ENCODE data around the gene ANKS1B. TPM values are rescaled to one million over a fixed set of nuclear protein-coding genes. Genes with fewer than 3 reads are reported as not detected.
"Not testable (repeated sequence)": the region's sequence is repeated elsewhere in the genome, so short reads cannot be mapped to it uniquely, and the experiment has no call there.

The ANKS1B gene
- total and polyA plus RNA-seq, 10 of the 15 experiments (the other 5 are each of a cell fraction or from before 2014, with no cell fraction given): 0.16 to 1.3 (median 0.82) TPM; not detected in 7

- TF ChIP-seq SPI1 (IDR thresholded peaks at IDR 0.05; ENCODE audit: borderline replicate concordance, insufficient read depth, low read depth, low read length): no peak
- no peak for TF ChIP-seq JUNB (IDR thresholded peaks at IDR 0.05)
These were observed 388.0 kb downstream of the ANKS1B start (continued) for GRCh38 chr12:99596762-99597161.

- WGBS (ENCODE audit: insufficient coverage, insufficient replicate concordance, low lambda C conversion rate, missing lambda C conversion rate): 38% methylated on average over 1 of the region's 1 CpG
These were observed 407.6 kb downstream of the ANKS1B start for GRCh38 chr12:99577125-99577524.

GRCh38 chr12:99573980-99574379, 410.8 kb downstream of the ANKS1B start:
- ATAC-seq: no peak
- DNase-seq (ENCODE audit: low read depth, low spot score): no peak
- ChIA-PET CTCF (no interaction called here), SMC1A (ENCODE audit: uncharacterized antibody, unreplicated experiment) (no interaction called here), POLR2A (no interaction called here), RAD21 (ENCODE audit: unreplicated experiment) (no interaction called here)
- no peaks in the 10 kb centered on the region for H3K4me1 ChIP-seq (ENCODE audit: control insufficient read depth, insufficient read depth, low read length)
- H3K36me3 ChIP-seq (ENCODE audit: control insufficient read depth in 2 of 2, insufficient read depth in 2 of 2, low read length in 1 of 2): no peaks in the 10 kb centered on the region
- H3K27ac ChIP-seq (ENCODE audit: control insufficient read depth, insufficient read depth): no peak overlapping the region
- no peaks in the 10 kb centered on the region for H3K27me3 ChIP-seq (replicated peaks in 1 of 2; ENCODE audit: control insufficient read depth in 2 of 2, insufficient read depth in 2 of 2, low read length in 1 of 2)
- H3K79me2 ChIP-seq (ENCODE audit: control insufficient read depth, insufficient read depth, low read length): no peaks in the 10 kb centered on the region
- no peak for FAIRE-seq
- intact Hi-C loops (cut with micrococcal nuclease; ENCODE audit: unreplicated experiment) (no loop called here), in situ Hi-C loops (cut with MboI) (no loop called here)
- 6% methylated on average over 2 of the region's 2 CpGs for WGBS (ENCODE audit: insufficient coverage, insufficient replicate concordance, low lambda C conversion rate, missing lambda C conversion rate)
- H3K9ac ChIP-seq (ENCODE audit: control insufficient read depth, insufficient read depth, low read length): no peak overlapping the region
- H3K9me3 ChIP-seq (replicated peaks; ENCODE audit: control insufficient read depth, insufficient read depth, low read length): no peaks in the 10 kb centered on the region
- no TSS peak for BruUV-seq (replicated peaks)
- no peaks in the 10 kb centered on the region for H4K20me1 ChIP-seq (ENCODE audit: control insufficient read depth, insufficient read depth)
- no peak overlapping the region for H3K4me3 ChIP-seq
- no peak overlapping the region for H2AFZ ChIP-seq (ENCODE audit: control insufficient read depth, low read depth, low read length)
- no peak overlapping the region for H3K4me2 ChIP-seq (ENCODE audit: control insufficient read depth, insufficient read depth)
- TF ChIP-seq MXI1 (IDR thresholded peaks at IDR 0.05; ENCODE audit: low read depth, low read length) (no peak), RCOR1 (conservative IDR thresholded peaks at IDR 0.05; ENCODE audit: low read depth, low read length) (no peak), ELK1 (IDR thresholded peaks at IDR 0.05; ENCODE audit: low read depth, low read length) (no peak), ZNF24 (IDR thresholded peaks at IDR 0.05) (no peak), EZH2 (IDR thresholded peaks at IDR 0.05; ENCODE audit: borderline replicate concordance, control insufficient read depth, low read depth, low read length) (no peak), PAX5 (IDR thresholded peaks at IDR 0.05; ENCODE audit: borderline replicate concordance, low read depth, low read length) (no peak), E4F1 (IDR thresholded peaks at IDR 0.05; ENCODE audit: borderline replicate concordance, partially characterized antibody) (no peak), TBL1XR1 (IDR thresholded peaks at IDR 0.05; ENCODE audit: low read depth, low read length) (no peak), HSF1 (IDR thresholded peaks at IDR 0.05; ENCODE audit: low read depth, low read length) (no peak), SP1 (IDR thresholded peaks at IDR 0.05; ENCODE audit: low read depth, low read length) (no peak)

More at GRCh38 chr12:99577125-99577524, 407.6 kb downstream of the ANKS1B start:
- SMC1A ChIA-PET (ENCODE audit: uncharacterized antibody, unreplicated experiment); BruUV-seq (replicated peaks); H3K36me3 ChIP-seq (ENCODE audit: control insufficient read depth in 2 of 2, insufficient read depth in 2 of 2, low read length in 1 of 2); RAD21 ChIA-PET (ENCODE audit: unreplicated experiment); in situ Hi-C loops (cut with MboI); DNase-seq (ENCODE audit: low read depth, low spot score); H3K4me1 ChIP-seq (ENCODE audit: control insufficient read depth, insufficient read depth, low read length); H3K9ac ChIP-seq (ENCODE audit: control insufficient read depth, insufficient read depth, low read length); H3K4me3 ChIP-seq; POLR2A ChIA-PET; H3K4me2 ChIP-seq (ENCODE audit: control insufficient read depth, insufficient read depth); H3K79me2 ChIP-seq (ENCODE audit: control insufficient read depth, insufficient read depth, low read length); FAIRE-seq; H3K9me3 ChIP-seq (replicated peaks; ENCODE audit: control insufficient read depth, insufficient read depth, low read length); H3K27me3 ChIP-seq (replicated peaks in 1 of 2; ENCODE audit: control insufficient read depth in 2 of 2, insufficient read depth in 2 of 2, low read length in 1 of 2); H4K20me1 ChIP-seq (ENCODE audit: control insufficient read depth, insufficient read depth); H3K27ac ChIP-seq (ENCODE audit: control insufficient read depth, insufficient read depth); intact Hi-C loops (cut with micrococcal nuclease; ENCODE audit: unreplicated experiment); CTCF ChIA-PET; ATAC-seq; H2AFZ ChIP-seq (ENCODE audit: control insufficient read depth, low read depth, low read length): not testable (repeated sequence)
